Uterus (tissue), 2 donors: Measurements from ENCODE around the gene ANXA2R.
"Not testable (repeated sequence)": the region's sequence is repeated elsewhere in the genome, so short reads cannot be mapped to it uniquely, and the experiment has no call there.

ENCODE experiments used
- CTCF ChIP-seq, 4 experiments: fragments of 200-600 bp in 2 of 4; fragments of 450-650 bp in 2 of 4; sonication (generic) in 2 of 4; IDR thresholded peaks; one replicate each; pipeline ENCODE4 v1.5.1; 2016 to 2019; ENCODE audit warnings: antibody characterized with exemption in 4 of 4, mild to moderate bottlenecking in 2 of 4, moderate library complexity in 1 of 4
- POLR2A ChIP-seq, 2 donors: fragments of 450-650 bp; IDR thresholded peaks; one replicate each; pipeline ENCODE4 v1.6.1; 2016; ENCODE audit warnings: antibody characterized with exemption in 2 of 2, mild to moderate bottlenecking in 1 of 2, moderate library complexity in 1 of 2

- TF ChIP-seq CTCF, POLR2A (IDR thresholded peaks at IDR 0.05): not testable (repeated sequence)
Observed at GRCh38 chr5:43055098-43055497, 15.0 kb upstream of the ANXA2R start.
